Type B pancreatic cell (in vitro differentiated cells): ENCODE results near the gene SMCO4. TPM values are rescaled to one million over a fixed set of nuclear protein-coding genes. Genes with fewer than 3 reads are reported as not detected.

Experiments
- DNase-seq: peaks from one replicate; pipeline ENCODE4 v3.0.0; 2021; ENCODE audit warnings: mixed read lengths; ENCODE audit not compliant: unreplicated experiment; ENCODE audit errors: extremely low spot score
- H3K27ac Mint-ChIP-seq: 2 replicates; pipeline ENCODE4 v1.8.0; 2021; ENCODE audit warnings: mild to moderate bottlenecking, mixed read lengths
- H3K27me3 Mint-ChIP-seq: 2 replicates; pipeline ENCODE4 v1.8.0; 2021; ENCODE audit warnings: mixed read lengths
- H3K36me3 Mint-ChIP-seq: 2 replicates; pipeline ENCODE4 v1.8.0; 2021; ENCODE audit warnings: mixed read lengths
- H3K4me1 Mint-ChIP-seq: one replicate; pipeline ENCODE4 v1.8.0; 2021; ENCODE audit warnings: mixed read lengths; ENCODE audit not compliant: unreplicated experiment
- H3K4me3 Mint-ChIP-seq: 2 replicates; pipeline ENCODE4 v1.8.0; 2021; ENCODE audit warnings: mild to moderate bottlenecking, mixed read lengths
- H3K9me3 Mint-ChIP-seq: 2 replicates; pipeline ENCODE4 v1.8.0; 2021; ENCODE audit warnings: mixed read lengths
- total RNA-seq: library from RNA; stranded (reverse); gene quantifications from 2 replicates; pipeline ENCODE4 v1.2.1, GENCODE V29; 2021; ENCODE audit warnings: low replicate concordance
- TF ChIP-seq, protein P1 (sequence below): fragments of 200-600 bp; sonication (generic); conservative IDR thresholded peaks from 2 replicates; pipeline ENCODE4 v1.5.0; 2021; ENCODE audit warnings: antibody characterized with exemption, mild to moderate bottlenecking

The SMCO4 gene
- total RNA-seq, 1 donor from 2014 or later = 18.2 TPM

DNA sequence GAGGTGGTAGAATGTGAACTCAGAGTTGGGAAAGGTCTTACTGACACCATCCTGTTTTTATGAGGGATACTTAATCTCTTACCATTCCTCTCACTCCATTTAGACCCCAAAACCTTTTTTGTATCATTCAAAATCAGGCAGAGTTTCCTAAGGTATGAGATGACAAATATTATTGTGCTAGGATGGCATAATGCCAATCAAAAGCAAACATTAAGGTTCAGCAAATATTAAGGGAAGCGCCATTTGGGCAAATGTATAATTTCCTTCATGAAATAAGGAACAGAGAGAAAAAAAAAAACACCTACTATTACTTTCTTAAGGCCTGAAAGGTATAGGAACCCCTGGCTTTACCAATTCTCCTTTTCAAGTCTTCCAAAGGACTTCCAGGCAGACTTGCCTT, 62.4 kb downstream of the SMCO4 start:
- TF ChIP-seq, protein P1, sequence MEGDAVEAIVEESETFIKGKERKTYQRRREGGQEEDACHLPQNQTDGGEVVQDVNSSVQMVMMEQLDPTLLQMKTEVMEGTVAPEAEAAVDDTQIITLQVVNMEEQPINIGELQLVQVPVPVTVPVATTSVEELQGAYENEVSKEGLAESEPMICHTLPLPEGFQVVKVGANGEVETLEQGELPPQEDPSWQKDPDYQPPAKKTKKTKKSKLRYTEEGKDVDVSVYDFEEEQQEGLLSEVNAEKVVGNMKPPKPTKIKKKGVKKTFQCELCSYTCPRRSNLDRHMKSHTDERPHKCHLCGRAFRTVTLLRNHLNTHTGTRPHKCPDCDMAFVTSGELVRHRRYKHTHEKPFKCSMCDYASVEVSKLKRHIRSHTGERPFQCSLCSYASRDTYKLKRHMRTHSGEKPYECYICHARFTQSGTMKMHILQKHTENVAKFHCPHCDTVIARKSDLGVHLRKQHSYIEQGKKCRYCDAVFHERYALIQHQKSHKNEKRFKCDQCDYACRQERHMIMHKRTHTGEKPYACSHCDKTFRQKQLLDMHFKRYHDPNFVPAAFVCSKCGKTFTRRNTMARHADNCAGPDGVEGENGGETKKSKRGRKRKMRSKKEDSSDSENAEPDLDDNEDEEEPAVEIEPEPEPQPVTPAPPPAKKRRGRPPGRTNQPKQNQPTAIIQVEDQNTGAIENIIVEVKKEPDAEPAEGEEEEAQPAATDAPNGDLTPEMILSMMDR = no peak
- no peak for DNase-seq
- H3K27ac Mint-ChIP-seq = no peak overlapping the region
- peaks cover 8% of the 10 kb centered on the region for H3K36me3 Mint-ChIP-seq
- no peaks in the 10 kb centered on the region for H3K9me3 Mint-ChIP-seq
- peaks cover 14% of the 10 kb centered on the region for H3K27me3 Mint-ChIP-seq
- H3K4me1 Mint-ChIP-seq = peaks cover 16% of the 10 kb centered on the region
- no peak overlapping the region for H3K4me3 Mint-ChIP-seq

DNA sequence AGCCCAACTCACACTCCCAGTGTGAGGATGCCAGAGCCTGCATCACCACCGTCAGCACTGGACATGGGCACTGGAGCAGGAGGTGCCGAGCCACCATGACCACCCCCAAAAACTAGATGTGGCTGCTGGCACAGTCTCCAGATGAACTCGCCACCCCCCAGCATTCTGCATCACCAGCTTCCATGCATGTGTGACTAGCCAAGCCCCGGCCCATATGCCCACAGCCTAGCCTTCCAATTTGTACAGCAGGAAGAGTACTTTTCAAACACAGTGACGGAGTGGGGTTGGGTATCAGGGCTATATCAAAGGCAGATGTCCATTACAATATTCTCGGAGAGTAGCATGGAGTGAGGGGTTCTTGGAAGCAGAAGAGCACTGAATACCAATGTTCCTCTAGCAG, 62.9 kb downstream of the SMCO4 start:
- DNase-seq = no peak
- no peak overlapping the region for H3K27ac Mint-ChIP-seq
- TF ChIP-seq, protein P1 = no peak
- peaks cover 10% of the 10 kb centered on the region for H3K36me3 Mint-ChIP-seq
- peaks cover 16% of the 10 kb centered on the region for H3K4me1 Mint-ChIP-seq
- peaks cover 14% of the 10 kb centered on the region for H3K27me3 Mint-ChIP-seq
- H3K4me3 Mint-ChIP-seq = no peak overlapping the region
- H3K9me3 Mint-ChIP-seq = no peaks in the 10 kb centered on the region

DNA sequence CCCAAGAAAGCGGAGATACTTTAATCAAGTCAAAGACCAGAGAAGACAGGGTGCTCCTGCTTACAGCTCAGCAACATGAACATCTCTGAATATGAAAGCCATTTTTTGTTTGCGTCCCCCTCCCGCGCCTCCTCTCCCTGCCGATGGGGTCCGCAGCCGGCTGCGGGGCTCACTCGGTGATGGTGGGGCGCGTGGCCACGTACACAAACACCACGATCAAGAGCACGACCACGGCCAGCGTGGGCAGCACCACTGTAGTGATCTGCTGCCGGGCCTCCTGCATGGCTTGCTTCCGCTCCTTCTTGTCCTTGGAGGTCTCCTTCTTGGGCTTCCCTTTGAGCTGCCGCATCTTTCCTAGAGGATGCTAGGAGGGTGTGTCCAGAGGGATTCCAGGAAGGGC, 64.3 kb downstream of the SMCO4 start:
- Mint-ChIP-seq H3K9me3 (no peaks in the 10 kb centered on the region), H3K27me3 (peaks cover 14% of the 10 kb centered on the region), H3K27ac (no peak overlapping the region), H3K4me1 (peaks cover 16% of the 10 kb centered on the region), H3K36me3 (peaks cover 10% of the 10 kb centered on the region), H3K4me3 (no peak overlapping the region)
- no peak for DNase-seq
- TF ChIP-seq, protein P1 = no peak

DNA sequence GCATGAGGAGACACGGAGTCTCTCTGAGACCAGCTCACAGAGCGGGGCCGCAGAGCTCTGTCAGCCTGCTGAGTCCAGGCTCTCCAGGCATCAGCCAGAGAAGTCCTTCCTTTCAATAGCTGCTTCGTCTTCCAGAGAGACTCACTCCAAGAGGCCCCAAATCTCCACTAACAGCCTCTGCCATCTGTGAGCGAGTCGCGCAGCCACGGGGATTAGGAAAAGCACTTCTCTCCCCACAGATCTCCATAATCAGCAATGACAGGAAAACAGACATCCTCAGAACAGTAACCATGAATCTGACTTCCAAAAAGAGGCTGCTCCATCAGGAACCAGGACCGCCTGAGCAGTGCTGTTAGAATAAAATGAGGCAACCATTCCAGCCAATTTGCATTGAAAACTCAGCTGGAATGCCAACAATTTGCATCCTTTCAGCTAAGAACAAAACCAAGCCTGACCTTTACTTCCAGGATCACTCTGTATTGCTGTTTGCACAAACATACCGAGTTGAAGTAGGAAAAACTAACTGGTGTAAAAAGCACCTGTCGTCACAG, 65.4 kb downstream of the SMCO4 start:
- no peak overlapping the region for H3K27ac Mint-ChIP-seq
- H3K9me3 Mint-ChIP-seq = no peaks in the 10 kb centered on the region
- DNase-seq = no peak
- TF ChIP-seq, protein P1 = no peak
- H3K4me1 Mint-ChIP-seq = peaks cover 16% of the 10 kb centered on the region
- H3K36me3 Mint-ChIP-seq = peaks cover 10% of the 10 kb centered on the region
- no peak overlapping the region for H3K4me3 Mint-ChIP-seq
- H3K27me3 Mint-ChIP-seq = peaks cover 14% of the 10 kb centered on the region

DNA sequence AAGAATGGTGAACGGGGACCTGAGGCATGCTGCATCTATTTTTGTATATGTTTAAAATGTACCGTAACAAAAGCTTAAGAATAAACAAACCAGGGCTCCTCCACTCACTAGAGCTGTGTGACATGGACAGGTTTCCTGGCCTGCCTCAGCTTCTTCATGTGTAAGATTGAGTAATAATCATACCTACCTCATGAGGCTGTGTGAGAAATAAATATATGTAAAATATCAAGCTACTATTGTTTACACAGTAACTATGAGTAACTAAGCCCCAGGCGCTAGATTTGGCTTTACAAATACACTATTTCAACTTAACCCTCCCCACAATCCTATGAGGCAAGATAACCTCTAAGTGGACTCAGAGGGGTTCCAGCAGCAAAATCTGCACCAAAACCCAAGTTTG, 66.4 kb downstream of the SMCO4 start:
- Mint-ChIP-seq H3K4me3 (no peak overlapping the region), H3K4me1 (peaks cover 9% of the 10 kb centered on the region), H3K9me3 (no peaks in the 10 kb centered on the region), H3K36me3 (peaks cover 4% of the 10 kb centered on the region), H3K27ac (no peak overlapping the region), H3K27me3 (peaks cover 9% of the 10 kb centered on the region)
- TF ChIP-seq, protein P1 = no peak
- DNase-seq = no peak

DNA sequence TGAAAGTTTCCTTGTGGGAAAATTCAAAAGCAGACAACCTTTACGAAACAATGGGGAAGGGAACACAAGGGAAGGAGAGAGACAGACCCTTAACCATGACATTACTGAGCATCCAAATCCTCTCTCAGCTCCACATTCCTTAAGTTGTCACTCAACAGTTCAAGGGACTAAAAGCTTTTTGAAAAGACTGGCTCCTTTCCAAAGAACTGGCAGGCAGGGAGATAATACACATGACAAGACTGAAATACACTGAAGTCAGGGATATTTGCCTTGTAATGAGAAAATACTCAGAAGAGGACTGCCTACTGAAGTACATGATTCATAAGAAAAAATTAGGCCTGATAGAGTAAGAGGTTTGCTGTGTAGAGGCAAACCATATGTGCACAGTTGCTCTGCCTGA, 69.1 kb downstream of the SMCO4 start:
- Mint-ChIP-seq H3K27me3 (peaks cover 9% of the 10 kb centered on the region), H3K4me1 (peaks cover 7% of the 10 kb centered on the region), H3K9me3 (no peaks in the 10 kb centered on the region), H3K36me3 (peaks cover 4% of the 10 kb centered on the region), H3K27ac (no peak overlapping the region), H3K4me3 (no peak overlapping the region)
- DNase-seq = no peak
- TF ChIP-seq, protein P1 = no peak
